ENCODE data around the gene SLC25A12.

DNA sequence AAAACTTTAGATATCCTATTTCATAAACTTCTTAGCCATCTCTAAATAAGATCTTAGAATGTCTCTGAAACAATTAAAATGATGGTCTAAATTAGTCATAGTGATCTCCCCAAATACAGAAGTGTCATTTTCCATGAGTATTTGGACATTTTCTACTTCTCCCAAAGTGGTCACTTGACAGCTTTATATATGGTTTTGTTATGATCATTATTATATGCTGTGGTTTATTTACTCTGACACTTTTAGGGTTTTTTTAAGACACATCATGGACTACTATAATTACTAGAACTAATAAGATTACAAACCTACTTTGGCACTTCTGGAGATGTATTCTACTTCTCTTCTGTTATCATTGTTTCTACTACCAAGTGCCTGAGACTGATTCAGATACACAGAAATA, 47.1 kb downstream of the SLC25A12 start:
- TF ChIP-seq FOXA1 (IDR thresholded peaks at IDR 0.05) (no peak), BHLHE40 (IDR thresholded peaks at IDR 0.05; ENCODE audit: borderline replicate concordance) (no peak), SP1 (IDR thresholded peaks at IDR 0.05) (no peak), NFRKB (IDR thresholded peaks at IDR 0.05) (no peak), HDGF (IDR thresholded peaks at IDR 0.05; ENCODE audit: borderline replicate concordance) (no peak), ARNT (IDR thresholded peaks at IDR 0.05) (no peak), FOXM1 (IDR thresholded peaks at IDR 0.05; ENCODE audit: borderline replicate concordance) (no peak), FOXK2 (IDR thresholded peaks at IDR 0.05) (no peak), ELF4 (IDR thresholded peaks at IDR 0.05) (no peak), ZNF384 (IDR thresholded peaks at IDR 0.05) (no peak), SUZ12 (IDR thresholded peaks at IDR 0.05) (no peak)

Data from HEK293T (cell line).